ENCODE measurements around the gene MYOM1.

The MYOM1 gene

DNA sequence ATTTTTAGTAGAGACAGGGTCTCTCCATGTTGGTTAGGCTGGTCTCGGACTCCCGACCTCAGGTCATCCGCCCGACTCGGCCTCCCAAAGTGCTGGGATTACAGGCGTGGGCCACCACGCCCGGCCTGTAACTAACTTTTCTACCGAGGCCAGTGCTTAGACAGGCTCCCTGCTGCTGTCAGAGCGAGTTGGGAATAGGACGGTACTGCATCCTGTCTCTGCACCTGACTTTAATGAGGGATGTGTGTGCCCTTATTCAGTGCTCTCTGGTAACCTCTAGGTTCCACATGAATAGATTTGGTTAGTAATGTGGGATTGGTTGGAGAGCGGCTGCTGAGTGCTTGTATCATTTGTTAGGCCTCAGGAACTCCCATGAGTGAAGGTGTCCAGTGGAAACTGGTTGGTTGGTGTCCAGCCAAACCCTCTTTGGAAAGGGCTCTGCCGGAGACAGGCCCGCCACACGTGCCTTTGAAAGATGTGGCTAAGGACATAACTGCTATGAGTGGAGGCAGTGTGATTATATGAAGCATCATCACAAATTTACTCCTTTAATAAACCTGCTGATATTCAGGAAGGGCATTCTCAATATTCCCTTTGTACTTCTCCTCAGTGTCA, 36.6 kb downstream of the MYOM1 start:
- no peak for DNase-seq

DNA sequence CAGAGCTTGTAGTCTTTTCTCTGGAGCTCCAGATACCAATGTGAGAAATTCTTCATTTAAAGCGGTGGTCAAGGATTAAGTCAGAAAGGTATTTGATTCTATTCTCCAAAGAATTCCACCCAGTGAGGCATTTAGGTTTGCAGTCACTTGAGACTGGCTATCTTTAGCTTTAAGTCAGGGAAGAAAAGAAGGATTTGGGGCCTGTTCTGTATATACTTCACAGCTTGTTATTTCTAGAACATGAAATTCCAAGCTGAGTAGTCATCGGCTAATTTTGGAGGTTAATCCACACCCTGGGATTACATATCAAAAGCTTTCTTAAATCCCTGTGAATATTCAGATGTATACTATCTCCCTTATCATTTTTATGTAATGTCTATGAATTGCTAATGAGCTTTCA, 39.4 kb downstream of the MYOM1 start:
- no peak for DNase-seq

DNA sequence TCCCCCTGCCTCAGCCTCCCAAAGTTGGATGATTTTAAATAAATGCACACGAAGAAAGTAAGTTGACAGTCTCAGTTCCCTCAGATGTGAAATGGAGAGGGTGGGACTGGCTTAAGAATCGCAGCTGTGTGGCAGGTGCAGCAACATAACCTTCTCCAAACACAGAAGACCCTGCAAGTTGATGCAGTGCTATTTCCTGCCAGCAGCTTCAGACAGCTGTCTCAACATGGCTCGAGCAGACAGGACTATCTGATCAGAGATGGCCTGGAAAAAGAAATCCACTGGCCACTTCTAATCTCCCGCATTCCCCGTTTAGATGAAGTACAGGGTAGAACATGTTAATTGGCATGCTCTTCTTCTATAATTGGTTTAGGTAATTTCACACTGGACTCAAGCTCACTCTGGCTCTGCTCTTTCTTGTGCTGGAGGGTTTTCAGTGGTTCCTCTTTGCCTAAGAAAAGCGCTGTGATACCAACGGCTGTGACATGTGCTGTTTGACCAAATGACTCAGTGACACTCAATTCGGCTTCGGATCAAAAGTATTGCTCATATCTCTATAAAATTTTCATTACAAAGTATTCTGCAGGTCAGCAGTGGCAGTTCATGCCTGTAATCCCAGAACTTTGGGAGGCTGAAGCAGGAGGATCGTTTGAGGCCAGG, 40.2 kb downstream of the MYOM1 start:
- no peak for DNase-seq

DNA sequence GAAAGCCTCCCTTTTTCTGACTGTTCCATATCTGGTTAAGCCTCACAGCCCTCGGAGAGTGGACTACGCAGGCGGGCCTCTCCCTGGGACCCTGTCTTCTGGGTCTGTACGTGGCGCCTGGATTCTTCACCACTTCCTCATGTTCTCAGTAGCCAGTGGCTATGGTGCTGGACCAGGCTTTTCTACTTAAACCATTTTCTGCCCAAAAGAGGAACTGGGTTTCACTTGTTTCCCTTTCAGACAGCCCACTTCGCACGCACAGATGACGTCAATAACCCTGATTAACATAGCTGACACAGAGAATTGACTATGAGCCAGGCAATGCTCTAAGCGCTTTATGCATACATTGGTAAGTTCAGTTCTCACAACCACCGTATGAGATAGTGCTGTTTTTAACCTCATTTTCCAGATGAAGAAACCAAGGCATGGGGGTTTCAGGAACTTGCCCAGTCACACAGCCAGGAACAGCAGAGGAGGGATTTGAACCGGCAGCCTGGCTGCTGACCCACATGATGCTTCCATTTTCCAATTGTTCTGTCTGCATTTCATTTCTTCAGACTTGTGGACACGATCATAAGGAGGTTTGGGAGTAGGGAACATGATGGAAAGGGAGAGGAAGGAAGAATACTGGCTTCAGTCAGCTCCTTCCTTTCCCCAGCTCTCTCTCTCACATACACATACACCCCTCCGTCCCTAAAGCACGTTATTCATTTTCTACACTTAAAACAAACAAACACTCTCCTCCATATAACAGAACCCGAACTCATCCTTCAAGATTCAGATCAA, 41.7 kb downstream of the MYOM1 start:
- no peak for DNase-seq

DNA sequence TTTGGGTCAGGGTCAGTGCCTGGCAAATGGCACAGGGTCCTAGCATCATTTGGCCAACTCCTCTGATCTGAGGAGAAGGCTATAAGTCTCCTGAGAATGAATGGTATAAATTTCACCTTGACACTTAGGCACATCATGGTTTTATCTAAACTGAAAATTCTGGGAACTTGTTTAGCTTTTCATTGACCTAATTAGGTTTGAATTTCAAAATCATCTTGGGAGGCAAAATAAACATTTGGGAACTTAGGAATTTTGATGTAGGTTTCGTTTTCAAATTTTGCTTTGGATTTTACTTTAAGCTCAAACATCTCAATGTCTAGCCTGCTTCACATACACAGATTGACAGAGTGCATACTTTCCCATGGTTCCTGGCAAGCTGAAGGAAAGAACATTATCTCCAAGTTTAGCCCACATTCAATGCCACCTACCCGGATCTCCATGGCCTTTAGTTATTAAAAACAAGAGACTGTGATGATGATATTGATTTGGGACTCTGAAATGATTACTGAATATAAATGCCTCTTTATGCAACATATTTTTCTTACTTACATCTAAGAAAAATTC, 44.5 kb downstream of the MYOM1 start:
- DNase-seq = no peak

DNA sequence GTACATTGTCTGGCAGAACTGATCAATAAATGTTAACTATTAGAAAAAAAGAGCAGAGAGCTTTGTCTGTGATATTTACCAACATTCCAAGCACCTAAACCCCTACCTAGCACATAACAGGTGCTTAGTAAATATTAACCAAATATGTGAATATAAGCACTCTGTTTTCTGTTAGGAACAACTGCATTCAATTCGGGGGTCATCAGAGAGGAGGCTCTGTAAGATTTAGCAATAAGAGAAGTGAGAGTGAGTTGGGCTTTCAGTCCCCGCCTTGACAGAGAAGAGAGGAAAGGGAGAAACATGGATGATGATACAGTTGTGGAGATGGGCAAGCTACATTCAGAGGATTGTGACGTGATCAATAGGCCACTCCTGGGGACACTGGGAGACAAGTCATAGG, 47.7 kb downstream of the MYOM1 start:
- no peak for DNase-seq

DNA sequence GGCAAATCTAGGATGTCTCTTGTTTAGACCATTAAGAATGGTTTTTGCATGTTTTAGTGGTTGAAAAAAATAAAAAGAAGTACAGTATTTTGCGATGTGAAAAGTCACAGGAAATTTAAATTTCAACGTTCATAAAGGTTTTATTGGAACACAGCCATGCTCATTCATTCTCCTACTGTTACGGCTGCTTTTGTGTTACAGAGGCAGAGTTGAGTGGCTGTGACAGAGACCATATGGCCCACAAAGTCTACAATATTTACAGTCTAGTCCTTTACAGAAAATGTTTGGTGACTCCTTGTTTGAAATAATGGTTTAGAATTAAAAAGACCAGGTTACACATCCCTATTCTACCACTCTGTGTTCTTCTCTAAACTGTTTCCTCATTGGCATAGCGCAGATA, 48.1 kb downstream of the MYOM1 start:
- DNase-seq = no peak

DNA sequence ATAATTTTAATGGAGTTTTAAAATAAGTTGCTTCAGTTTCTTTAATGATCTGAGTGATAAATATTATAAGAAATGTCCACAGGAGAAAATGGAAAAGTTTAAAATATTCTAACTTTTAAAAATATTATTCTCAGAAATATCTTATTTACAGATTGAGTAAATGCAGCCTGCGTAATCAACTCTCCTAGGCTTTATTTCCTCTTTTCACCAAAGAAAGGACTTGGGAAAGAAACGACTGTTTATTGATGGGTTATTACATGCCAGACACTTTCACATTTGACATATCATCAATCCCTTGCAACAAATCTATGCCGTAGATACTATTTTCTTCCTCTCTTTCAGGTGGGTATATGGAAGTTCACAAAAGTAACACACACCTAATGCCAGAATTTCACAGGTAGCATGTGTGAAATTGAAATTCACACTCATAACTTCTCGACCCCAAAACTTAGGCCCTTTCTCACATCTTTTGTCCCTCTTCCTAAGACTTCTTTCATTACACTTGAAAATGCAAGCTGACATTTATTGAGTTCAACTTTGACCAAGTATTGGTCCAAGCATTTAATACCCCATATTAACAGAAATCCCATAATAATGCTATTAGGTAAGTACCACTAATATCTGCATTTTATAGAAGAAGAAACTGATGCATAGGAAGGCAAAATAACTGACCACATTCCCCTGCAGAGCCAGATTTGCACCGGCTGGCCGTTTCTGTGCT, 49.2 kb downstream of the MYOM1 start:
- no peak for DNase-seq

DNA sequence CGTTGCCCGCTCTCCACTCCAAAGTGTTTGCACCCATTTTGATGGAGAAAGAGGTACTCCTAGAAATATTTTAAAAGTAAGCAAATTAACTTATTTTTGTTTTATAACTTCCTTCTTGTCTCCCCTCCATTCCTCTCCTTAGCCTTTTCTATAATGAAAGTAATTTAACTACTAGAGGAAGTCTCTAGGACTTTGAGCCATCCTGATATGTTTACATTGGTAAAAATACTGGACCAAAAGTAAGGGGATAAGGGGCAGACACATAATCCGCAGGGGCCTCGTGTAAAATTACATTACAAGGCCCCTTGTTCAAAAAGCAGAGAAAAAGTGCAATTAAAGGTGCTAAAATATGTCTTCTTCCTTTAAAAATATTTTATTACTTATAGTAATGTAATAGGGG, 55.4 kb downstream of the MYOM1 start:
- no peak for DNase-seq

DNA sequence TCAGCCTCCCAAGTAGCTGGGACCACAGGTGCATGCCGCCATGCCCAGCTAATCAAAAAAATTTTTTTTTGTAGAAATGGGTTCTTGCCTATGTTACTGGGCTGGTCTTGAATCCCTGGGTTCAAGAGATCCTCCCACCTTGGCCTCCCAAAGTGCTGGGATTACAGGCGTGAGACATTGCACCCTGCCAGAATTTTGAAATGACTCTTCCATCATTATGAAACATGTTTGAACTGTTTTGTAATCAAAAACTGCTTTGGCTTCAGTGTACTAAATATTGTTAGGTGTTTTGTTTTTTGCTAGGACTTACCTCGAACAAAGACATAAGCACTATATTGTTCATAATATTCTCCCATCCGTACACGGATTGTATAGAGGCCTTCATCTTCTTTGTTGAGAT, 55.8 kb downstream of the MYOM1 start:
- no peak for DNase-seq

DNA sequence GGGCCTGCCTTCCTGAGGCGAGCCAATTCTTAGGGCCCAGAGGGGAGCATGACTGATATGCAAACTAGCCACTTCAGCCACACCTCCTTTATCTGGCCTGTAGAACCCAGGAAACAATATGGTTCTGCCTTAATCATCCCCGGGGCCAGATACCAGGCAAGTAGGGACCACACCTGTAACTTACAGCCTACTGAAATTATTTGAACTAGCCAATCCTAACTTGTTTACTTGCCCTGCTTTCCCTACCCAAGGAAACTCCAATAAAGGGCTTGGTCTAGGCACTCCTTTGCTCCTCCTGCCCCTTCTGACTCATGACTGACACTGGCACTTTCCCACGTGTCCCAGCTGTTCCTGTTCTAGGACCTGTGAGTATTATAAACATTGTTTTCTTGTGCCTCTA, 57.6 kb downstream of the MYOM1 start:
- DNase-seq = no peak

DNA sequence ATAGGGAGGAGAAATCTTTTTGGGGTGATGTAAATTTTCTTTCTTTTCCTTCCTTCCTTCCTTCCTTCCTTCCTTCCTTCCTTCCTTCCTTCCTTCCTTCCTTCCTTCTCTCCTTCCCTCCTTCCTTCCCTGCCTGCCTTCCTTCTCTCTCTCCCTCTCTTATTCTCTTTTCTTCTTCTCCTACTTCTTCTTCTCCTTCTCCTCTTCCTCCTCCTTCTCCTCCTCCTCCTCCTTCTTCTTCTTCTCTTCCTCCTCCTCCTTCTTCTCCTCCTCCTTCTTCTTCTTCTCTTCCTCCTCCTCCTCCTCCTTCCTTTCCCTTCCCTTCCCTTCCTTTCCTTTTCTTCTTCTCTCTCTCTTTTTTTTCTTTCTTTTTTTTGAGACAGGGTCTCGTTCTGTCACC, 59.9 kb downstream of the MYOM1 start:
- no peak for DNase-seq

DNA sequence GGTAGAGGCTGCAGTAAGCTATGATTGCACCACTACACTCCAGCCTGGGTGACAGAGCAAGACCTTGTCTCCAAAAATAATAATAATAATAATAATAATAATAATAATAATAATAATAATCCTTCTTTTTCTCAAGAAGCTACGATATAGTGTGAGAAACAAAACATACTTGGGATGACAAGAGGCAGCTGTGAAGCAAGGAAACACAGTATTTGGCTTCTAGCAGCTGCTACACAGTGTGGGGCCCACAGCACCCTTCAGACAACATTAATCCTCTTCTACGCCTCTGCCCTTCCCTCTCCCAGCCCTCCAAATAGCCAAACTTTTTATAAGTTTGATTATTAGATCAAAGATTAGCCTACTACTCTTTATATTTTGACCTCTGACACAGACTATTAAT, 62.2 kb downstream of the MYOM1 start:
- DNase-seq = no peak

DNA sequence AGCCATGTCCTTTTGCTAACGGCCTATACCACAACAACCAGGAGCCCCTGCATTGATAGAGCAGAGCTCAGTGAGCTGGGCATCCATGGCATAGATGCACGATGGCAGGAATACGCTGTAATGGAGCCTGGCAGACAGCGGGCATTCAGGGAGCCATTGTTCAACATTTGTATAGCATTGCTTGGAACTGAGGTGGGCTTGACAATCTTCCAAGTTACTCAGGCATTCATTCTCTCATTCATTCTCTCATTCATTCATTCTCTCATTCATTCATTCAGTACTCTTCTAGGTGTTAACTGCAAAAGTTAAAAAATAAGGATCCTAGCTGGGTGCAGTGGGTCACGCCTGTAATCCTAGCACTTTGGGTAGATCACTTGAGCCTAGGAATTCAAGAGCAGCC, 62.7 kb downstream of the MYOM1 start:
- no peak for DNase-seq

DNA sequence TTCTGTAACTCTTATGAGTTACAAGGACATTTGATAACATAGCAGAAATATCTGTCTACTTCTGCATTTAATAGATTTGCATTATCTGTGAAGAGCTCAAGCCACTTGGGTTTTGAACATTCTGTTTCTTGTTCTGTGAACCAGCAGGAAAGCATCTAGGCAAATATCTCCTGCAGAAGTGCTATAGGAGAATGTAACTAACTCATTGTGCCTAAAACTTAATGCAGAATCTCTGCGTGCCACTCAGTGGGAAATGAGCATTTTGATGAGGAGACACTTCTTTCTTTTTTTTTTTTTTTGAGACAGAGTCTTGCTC, 63.5 kb downstream of the MYOM1 start:
- DNase-seq = no peak

DNA sequence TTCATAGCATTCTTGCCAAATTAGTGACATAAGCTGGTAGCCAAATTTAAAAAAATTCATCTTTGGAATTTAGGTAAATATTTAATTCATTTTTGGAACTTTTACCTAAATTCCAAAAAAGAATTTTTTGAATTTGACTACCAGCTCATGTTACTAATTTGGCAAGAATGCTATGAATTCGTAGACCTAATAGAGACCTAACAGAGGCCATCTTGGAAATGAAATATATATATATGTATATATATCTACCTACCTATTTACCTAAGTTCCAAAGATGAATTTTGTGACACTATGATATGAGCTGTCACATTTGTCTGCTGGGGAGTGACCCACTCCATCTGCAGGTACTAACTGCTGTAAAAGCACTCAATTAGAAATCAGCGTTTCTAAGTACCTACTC, 65.6 kb downstream of the MYOM1 start:
- DNase-seq = no peak

DNA sequence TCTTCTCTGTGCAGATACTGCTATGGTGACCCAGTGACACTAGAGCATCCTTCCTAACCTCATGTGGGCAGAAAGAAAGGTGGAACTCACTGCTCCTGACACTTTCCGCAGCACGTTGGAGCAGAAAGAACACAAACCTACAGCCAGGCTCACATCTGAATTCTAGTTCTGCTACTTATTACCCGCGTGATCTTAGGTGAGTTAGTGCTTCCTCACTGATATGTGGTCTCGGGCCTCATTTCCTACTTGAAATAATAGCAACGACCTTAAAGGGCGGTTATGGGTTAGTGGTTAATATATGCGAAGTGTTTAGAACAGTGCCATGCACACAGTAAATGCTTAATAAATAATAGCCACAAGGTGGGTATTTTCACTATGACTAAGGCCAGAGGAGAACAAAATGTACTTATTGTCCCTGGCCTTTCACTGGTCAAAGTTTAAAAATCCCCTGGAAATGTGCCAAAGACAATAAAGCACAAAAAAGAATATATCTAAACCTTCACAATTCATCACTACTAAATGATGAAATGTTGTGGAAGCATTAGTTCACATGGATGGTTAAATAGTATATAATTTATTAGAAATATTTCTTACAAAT, 66.6 kb downstream of the MYOM1 start:
- DNase-seq = no peak

DNA sequence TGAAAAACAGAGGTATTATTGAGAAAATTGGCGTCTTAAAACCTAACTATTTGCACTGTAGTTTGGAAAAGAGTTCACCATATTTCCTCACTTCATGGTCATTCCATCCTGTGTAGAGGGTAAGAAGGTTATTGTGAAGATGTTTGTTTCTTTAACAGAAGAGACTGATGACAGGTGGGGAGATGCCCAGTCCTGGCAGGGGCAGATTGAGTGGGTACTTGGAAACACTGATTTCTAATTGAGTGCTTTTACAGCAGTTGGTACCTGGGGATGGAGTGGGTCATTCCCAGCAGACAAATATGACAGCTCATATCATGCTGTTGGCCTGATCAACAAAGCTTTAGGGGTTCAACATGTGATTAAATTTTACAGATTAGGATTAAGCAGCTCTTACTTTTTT, 67.5 kb downstream of the MYOM1 start:
- no peak for DNase-seq

DNA sequence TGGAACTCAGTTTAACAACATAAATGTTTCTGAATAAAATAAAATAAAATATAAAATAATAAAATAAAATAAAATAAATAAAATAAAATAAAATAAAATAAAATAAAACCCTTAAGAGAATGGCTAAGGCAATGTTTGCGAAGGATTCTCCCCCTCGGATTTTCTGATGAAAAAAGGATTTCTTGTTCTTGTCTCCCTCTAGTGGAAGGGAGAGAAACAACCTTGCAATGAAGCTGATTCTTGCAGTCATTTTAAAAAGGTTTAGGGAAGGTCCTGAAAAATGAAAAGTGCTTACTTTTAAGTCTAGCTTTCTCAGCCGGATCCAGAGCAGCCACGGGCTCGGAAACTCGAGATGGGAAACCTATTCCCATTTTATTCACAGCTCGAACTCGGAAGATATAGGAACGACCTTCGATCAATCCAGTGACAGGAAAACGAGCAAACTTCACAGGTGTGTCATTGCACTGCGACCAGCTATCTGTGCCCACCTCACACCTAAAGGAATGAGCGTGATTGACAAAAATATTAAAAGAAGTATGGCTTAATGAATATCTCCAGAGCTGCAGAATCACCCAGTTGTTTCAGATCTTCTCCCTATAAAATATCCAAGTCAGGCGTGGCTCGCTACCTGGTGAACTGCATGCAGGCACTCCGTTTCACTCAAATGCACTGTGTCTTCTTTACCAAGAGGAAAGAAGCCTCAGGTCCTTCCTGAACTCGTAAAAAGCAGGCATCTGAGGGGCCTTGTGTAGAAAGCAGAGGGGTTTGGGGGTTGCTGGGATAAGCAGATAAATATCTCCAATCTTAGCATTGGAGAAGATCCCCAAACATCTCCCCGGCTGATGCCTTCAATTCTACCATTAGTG, 68.1 kb downstream of the MYOM1 start:
- no peak for DNase-seq

DNA sequence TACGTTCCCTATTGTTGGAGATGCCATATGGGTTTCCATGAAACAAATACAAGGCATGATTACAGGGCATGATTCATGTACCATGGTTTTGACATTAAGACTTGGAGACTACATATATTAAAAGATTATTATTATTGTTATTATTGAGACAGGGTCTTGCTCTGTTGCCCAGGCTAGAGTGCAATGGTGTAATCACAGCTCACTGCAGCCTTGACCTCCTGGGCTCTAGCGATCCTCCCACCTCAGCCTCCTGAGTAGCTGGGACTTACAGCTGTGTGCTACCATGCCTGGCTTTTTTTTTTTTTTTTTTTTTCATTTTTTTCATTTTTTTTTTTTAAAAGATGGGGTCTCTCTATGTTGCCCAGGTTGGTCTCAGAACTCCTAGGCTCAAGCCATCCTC, 69.1 kb downstream of the MYOM1 start:
- DNase-seq = no peak

DNA sequence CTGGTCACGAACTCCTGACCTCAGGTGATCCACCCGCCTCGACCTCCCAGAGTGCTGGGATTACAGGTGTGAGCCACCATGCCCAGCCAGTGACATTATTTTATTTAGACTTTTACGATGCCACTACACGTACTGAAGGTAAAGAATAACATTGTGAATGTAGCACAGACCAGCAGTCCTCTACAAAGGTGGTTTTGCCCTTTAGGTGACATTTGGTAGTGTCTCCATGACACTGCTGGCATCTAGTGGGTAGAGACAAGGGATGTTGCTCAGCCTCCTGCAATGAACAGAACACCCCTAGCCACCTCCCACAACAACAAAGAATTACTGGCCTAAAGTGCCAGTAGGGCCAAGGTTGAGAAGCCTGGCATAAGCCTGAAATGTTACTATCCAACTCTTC, 69.5 kb downstream of the MYOM1 start:
- no peak for DNase-seq

DNA sequence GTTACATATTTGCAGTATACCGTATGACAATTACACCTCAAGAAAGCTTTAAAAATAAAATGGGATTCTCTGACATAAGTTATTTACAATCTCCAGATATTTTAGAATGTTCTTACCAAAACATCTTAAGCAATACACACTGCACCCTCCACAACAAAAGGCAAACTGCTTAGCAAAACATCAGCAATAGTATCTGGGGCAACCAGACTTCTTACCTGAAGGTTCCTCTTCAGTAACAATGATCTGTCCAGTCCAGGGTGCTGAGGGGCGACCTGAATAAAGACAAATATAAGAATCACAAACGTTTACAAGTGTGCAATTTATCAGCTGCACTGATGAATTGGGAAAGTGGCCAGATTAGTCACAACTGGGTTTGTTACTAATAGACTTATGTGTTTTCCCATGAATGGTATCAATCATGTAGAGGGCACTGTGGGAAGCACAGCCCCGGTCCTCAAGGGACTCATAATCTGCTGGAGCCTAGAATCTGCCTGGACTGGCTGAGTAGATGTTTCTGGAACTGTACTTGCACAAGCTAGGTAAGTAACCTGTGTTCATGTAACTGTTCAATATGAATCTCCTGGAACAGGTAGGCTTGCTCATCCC, 70.7 kb downstream of the MYOM1 start:
- no peak for DNase-seq
